ELR (cell line): Measurements from ENCODE around the gene SBK3.
"Not testable (repeated sequence)": the region's sequence is repeated elsewhere in the genome, so short reads cannot be mapped to it uniquely, and the experiment has no call there.

Source experiments
- DNase-seq: peaks from one replicate; pipeline ENCODE4 v3.0.0-alpha.2; 2015; ENCODE audit warnings: low read depth

SBK3 gene

DNA sequence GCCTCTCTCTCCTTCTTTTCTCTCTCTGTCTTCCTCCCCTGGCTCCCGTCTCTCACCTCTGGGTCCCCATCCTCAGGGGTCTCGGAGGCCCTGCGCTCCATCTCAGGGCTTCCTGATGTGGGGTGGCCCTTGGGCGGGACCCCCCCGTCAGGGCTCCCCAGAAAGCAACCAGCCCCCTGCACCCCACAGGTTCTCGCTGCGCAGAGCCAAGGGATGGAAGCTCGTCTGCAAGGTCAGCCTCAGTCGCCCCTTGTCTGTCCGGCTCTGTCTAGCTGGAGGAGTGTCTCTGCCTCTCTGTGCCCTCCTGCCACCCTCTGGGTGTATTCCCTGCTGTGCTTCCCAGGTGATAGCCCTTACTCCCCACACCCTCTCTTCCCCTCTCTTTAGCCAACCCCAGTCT is at the start of gene SBK3:
Gene SBK3 (minus strand): TSS at position 101 of the 400 bp plus-strand sequence. CDS start 0 bp downstream, at position 101.
- DNase-seq = no peak

GRCh38 chr19:55593096-55593772 is 47.9 kb upstream of the SBK3 start:
- DNase-seq = no peak

GRCh38 chr19:55592391-55593090 is 47.2 kb upstream of the SBK3 start:
- DNase-seq = no peak

- no peak for DNase-seq
These were observed 46.2 kb upstream of the SBK3 start for GRCh38 chr19:55591555-55591954.

GRCh38 chr19:55590617-55591016 is 45.3 kb upstream of the SBK3 start:
- DNase-seq = peak; percentile 49

GRCh38 chr19:55590109-55590508 is 44.8 kb upstream of the SBK3 start:
- DNase-seq = no peak

DNA sequence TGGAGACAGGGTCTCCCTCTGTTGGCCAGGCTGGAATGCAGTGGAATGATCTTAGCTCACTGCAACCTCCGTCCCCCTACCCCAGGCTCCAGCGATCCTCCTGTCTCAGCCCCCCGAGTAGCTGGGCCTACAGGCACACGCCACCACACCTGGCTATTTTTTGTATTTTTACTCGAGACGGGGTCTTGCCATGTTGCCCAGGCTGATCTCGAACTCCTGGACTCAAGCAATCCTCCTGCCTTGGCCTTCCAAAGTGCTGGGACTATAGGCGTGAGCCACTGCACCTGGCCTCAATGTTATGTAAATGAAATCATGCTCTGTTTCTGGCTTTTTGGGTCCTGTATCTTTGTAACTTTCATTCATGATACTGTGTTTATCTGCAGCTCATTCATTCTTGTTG is 43.4 kb upstream of the SBK3 start:
- no peak for DNase-seq

DNA sequence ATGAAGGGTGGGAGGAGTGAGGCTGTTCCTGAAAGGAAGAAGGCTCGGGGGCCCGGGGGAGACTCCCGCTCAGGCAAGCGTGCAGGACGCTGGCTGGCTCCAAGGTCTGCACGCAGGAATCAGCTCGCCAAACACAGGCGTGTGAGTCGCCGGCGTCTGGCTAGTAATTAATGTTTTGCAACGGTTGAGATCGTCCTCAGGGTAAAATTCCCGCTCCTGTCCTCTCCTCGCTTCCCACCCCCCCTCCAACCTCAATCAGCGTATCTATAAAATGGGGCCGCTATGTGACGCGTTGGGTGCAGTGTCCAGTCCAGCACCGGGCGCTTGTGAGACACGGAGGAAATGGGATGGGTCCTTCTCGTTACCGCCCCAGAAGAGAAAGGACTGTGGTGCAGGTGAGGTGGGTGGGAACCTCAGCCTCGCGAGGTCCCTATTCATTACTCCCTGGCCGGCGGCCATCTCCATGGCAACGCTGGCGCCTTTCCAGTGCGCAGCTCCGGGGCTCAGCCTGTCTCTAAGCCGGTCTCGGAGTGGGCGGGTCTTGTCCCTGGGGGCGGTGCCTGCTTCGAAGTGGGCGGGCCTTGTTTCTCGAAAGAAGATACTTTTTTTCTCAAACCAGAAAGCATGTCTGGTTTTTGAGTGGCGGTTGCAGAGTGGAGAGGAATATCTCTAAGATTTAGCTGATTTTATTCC is 41.8 kb upstream of the SBK3 start:
- DNase-seq = peak; percentile 88

- DNase-seq = peak; percentile 55
These were observed 40.5 kb upstream of the SBK3 start for GRCh38 chr19:55585658-55586339.

- DNase-seq = no peak
These were observed 39.5 kb upstream of the SBK3 start for GRCh38 chr19:55584871-55585270.

GRCh38 chr19:55583897-55584296 is 38.6 kb upstream of the SBK3 start:
- not testable (repeated sequence) for DNase-seq

DNA sequence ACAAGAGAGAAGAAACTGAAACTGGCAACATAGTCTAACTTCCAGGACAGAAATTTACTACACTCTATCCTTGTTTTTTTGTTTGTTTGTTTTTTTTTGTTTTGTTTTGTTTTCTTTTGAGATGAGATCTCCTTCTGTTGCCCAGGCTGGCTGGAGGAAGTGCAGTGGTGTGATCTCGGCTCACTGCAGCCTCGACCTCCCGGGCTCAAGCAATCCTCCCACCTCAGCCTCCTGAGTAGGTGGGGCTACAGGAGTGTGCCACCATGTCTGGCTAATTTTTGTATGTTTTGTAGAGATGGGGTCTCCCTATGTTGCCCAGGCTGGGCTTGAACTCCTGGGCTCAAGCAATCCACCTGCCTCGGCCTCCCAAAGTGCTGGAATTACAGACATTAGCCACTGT is 36.9 kb upstream of the SBK3 start:
- not testable (repeated sequence) for DNase-seq

DNA sequence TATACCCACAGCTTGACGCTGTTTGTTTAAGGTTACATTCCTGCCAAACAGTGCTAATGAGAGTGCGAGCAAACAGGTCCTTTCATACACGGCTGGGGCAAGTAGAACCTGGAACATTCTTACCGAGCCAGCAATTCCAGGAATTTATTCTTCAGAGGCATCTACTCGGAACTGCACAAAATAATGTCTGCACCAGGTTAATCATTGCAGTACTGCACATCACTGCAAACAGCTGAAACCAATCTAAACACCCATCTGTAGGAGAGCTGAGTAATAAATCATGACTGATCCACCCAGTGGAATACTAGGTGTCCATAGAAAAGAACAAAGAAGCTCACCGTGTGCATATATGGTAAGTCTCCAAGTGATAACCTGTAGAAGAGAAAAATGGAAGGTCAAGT is 36.5 kb upstream of the SBK3 start:
- peak; percentile 15 for DNase-seq

DNA sequence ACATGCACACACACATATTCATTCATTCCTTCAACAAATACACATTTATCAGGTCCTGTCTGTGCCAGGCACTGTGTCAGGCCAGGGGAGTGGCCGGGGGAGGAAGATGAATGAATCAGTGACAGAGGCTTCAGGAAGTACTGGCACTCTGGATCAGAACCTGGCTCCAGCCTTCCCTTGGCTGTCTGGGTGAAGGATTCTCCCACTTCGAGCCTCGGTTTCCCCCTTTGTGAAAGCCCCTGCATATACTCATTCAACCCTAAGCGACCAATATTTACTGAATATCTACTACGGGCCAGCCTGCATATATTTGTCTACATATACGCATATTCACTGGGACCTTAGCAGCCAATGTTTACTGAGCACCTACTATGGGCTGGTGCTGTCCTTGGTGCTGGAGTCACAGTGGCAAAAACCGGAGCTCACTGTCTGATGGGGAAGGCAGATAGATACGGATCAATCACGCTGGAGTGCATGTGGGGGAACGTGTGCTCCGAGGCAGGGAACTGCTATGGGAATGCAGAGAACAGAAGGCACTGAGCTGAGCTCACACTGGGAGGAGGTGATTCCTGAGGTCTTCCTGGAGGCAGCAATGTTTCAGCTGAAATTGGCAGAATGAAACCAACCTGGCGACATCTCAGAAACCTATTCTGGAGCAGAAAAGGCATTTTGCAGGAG is 35.9 kb upstream of the SBK3 start:
- DNase-seq = peak; percentile 34

- peak; percentile 90 for DNase-seq
These were observed 35.3 kb upstream of the SBK3 start, which contains the start of gene ZNF579 for GRCh38 chr19:55580628-55581144. ZNF579 (minus strand) TSS chr19:55580848; CDS start chr19:55579639, 1,209 bp downstream.

DNA sequence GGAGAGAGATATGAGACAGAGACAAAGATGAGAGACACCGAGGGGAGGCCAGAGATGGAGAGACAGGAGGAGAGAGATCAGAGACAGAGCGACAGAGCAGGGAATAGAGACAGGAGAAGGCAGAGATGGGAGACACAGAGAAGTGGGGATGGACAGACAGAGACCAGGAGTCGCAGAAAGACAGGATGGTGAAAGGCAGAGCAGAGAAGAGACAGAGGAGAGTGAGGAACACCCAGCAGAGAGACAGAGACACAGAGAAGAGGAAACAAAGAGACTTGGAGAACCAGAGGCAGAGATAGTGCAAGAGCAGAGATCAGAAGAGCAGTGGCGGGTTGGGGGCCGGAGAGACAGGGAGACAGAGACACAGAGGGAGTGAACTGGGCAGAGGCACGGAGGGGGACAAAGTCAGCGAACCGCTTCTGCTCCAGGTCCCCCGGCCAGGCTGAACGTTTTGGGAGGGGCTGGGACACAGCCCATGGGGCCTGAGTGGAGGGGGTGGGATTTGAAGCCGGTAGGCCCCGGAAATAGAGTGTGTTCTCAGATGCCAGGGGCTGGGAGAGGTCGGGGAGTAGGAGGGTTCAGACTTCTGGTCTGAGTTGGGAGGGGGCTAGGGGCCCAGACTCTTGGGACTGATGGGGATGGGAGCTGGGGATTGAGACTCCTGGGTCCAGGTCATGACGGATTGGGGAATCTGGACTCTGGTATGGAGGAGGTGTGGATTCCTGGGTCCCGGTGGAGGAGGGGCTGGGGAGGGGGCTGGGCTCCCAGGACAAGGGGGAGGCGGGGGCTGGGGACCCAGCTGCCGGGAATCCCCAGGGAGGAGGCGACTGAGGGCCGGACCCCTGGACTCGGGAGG is 34.7 kb upstream of the SBK3 start:
- peak; percentile 27 for DNase-seq

- DNase-seq = no peak
These were observed 33.7 kb upstream of the SBK3 start for GRCh38 chr19:55578761-55579747.

GRCh38 chr19:55578031-55578760 is 32.9 kb upstream of the SBK3 start:
- DNase-seq = no peak

DNA sequence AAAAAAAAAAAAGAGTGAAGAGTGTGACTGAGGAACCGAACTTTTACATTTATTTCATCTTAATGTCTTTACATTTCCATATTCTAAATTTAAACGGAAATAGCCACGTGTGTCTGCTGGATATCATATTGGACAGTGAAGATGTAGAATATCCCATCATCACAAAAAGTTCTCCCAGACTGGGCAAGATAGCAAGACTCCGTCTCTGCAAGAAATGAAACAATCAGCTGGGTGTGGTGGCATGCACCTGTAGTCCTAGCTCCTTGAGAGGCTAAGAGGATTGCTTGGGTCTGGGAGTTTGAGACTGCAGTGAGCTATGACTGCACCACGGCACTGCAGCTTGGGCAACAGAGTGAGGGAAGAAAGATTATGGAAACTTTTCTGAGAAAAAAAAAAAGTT is 31.4 kb upstream of the SBK3 start:
- no peak for DNase-seq
